ENCODE results near the gene DUSP8. TPM values are rescaled to one million over a fixed set of nuclear protein-coding genes. Genes with fewer than 3 reads are reported as not detected.

Gene DUSP8
- total RNA-seq, 4 donors from 2014 or later: 2.5 to 8.5 (median 4.8) TPM

GRCh38 chr11:1540074-1540473, 32.0 kb downstream of the DUSP8 start:
- H3K9me3 ChIP-seq: no peaks in the 10 kb centered on the region
- no peak overlapping the region for H3K27ac ChIP-seq (replicated peaks in 1 of 4)

GRCh38 chr11:1538153-1538552, 33.9 kb downstream of the DUSP8 start:
- peaks cover 0 to 24% (median 5%) of the 10 kb centered on the region in 4 donors for H3K36me3 ChIP-seq
- H3K9me3 ChIP-seq: no peaks in the 10 kb centered on the region
- no peak for DNase-seq (ENCODE audit: extremely low spot score)
- intact Hi-C loops (cut with DNase I): no loop called here
- H3K27ac ChIP-seq (replicated peaks in 1 of 4): no peak overlapping the region
- 79% methylated on average over 5 of the region's 5 CpGs for WGBS
- H3K27me3 ChIP-seq: peaks cover 0 to 17% (median 0%) of the 10 kb centered on the region in 4 donors
- TF ChIP-seq EP300 (IDR thresholded peaks at IDR 0.05) (no peak), POLR2A (IDR thresholded peaks at IDR 0.05; ENCODE audit: low read depth) (no peak), POLR2AphosphoS5 (IDR thresholded peaks at IDR 0.05) (no peak), CTCF (IDR thresholded peaks at IDR 0.05) (no peak)
- peaks cover 38 to 43% (median 41%) of the 10 kb centered on the region in 4 donors for H3K4me1 ChIP-seq
- H3K4me3 ChIP-seq: no peak overlapping the region

More at GRCh38 chr11:1540074-1540473, 32.0 kb downstream of the DUSP8 start:
- TF ChIP-seq CTCF (IDR thresholded peaks at IDR 0.05) (no peak), POLR2A (IDR thresholded peaks at IDR 0.05; ENCODE audit: low read depth) (no peak), EP300 (IDR thresholded peaks at IDR 0.05) (no peak), POLR2AphosphoS5 (IDR thresholded peaks at IDR 0.05) (no peak)
- Histone ChIP-seq H3K36me3 (peaks cover 0 to 17% (median 3%) of the 10 kb centered on the region in 4 donors), H3K27me3 (peaks cover 0 to 30% (median 0%) of the 10 kb centered on the region in 4 donors), H3K4me3 (no peak overlapping the region), H3K4me1 (peaks cover 19 to 26% (median 24%) of the 10 kb centered on the region in 4 donors)
- WGBS: 90% methylated on average over 6 of the region's 6 CpGs
- DNase-seq (ENCODE audit: extremely low spot score): no peak
- intact Hi-C loops (cut with DNase I): no loop called here

GRCh38 chr11:1536065-1536843, 35.8 kb downstream of the DUSP8 start:
- no peak for DNase-seq (ENCODE audit: extremely low spot score)
- Histone ChIP-seq H3K27ac (replicated peaks in 1 of 4) (peak overlapping the region in 2 of 4 donors; percentile 11 to 54), H3K4me1 (peaks cover 57 to 62% (median 60%) of the 10 kb centered on the region in 4 donors), H3K27me3 (peaks cover 0 to 8% (median 0%) of the 10 kb centered on the region in 4 donors), H3K4me3 (no peak overlapping the region), H3K36me3 (peaks cover 0 to 32% (median 7%) of the 10 kb centered on the region in 4 donors), H3K9me3 (no peaks in the 10 kb centered on the region)
- intact Hi-C loops (cut with DNase I): no loop called here
- WGBS: 72% methylated on average over 16 of the region's 16 CpGs
- no peak for TF ChIP-seq EP300 (IDR thresholded peaks at IDR 0.05)
- no peak for TF ChIP-seq CTCF (IDR thresholded peaks at IDR 0.05)
- no peak for TF ChIP-seq POLR2AphosphoS5 (IDR thresholded peaks at IDR 0.05)
- no peak for TF ChIP-seq POLR2A (IDR thresholded peaks at IDR 0.05; ENCODE audit: low read depth)

GRCh38 chr11:1534682-1535081, 37.4 kb downstream of the DUSP8 start:
- H3K9me3 ChIP-seq: no peaks in the 10 kb centered on the region
- peaks cover 71 to 76% (median 73%) of the 10 kb centered on the region in 4 donors for H3K4me1 ChIP-seq
- peak overlapping the region in 2 of 4 donors; percentile 0 to 27 for H3K27ac ChIP-seq (replicated peaks in 1 of 4)
- H3K36me3 ChIP-seq: peaks cover 0 to 32% (median 7%) of the 10 kb centered on the region in 4 donors
- 77% methylated on average over 14 of the region's 14 CpGs for whole genome bisulfite sequencing
- TF ChIP-seq POLR2A (IDR thresholded peaks at IDR 0.05; ENCODE audit: low read depth) (no peak), EP300 (IDR thresholded peaks at IDR 0.05) (no peak), CTCF (IDR thresholded peaks at IDR 0.05) (no peak), POLR2AphosphoS5 (IDR thresholded peaks at IDR 0.05) (peak in 1 of 2 donors; percentile 8)
- intact Hi-C loops (cut with DNase I): no loop called here
- H3K4me3 ChIP-seq: no peak overlapping the region
- DNase-seq (ENCODE audit: extremely low spot score): no peak
- H3K27me3 ChIP-seq: peaks cover 0 to 4% (median 0%) of the 10 kb centered on the region in 4 donors

Measured in esophagus muscularis mucosa (tissue), 4 donors.